ENCODE results near the gene KCTD2.
A peak's percentile ranks its signal among the peaks of the same experiment; 100 is the strongest.

The KCTD2 gene

DNA sequence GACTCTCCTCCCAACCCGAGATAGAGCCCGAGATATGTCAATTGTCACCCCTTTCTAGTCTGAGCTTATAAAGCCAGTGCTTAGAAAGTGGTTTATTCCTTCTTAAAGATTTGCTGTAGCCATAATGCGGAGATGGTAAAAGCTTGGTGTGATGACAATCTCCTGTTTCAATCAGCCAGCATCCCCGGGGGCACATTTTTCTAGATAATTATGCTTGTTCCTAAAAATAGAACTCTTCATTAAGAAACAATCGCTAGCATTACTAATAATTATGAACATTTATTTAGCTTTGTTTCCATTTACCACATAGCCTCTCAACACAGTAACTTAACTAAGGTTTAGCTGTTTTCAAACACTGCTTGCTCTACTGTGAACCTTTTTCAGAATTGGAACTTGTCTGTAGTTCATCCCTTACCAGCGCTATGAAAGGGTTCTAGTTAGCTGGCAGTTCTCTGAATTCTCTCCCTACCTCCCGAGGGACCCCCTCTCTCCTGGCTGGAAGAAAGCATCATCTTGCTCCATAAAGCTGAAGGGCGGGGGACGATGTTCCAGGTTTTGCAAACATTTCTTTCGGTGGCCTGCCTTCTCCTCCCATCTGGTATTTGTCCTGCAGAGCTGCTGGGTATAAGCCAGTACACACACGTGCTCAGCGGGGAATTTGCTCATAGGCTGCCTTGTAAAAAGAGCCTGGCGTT is 35.5 kb upstream of the KCTD2 start:
- Histone ChIP-seq H3K4me3 (peak overlapping the region; percentile 97), H3K27ac (peak overlapping the region; percentile 83 to 88)
- TF ChIP-seq, protein P1, sequence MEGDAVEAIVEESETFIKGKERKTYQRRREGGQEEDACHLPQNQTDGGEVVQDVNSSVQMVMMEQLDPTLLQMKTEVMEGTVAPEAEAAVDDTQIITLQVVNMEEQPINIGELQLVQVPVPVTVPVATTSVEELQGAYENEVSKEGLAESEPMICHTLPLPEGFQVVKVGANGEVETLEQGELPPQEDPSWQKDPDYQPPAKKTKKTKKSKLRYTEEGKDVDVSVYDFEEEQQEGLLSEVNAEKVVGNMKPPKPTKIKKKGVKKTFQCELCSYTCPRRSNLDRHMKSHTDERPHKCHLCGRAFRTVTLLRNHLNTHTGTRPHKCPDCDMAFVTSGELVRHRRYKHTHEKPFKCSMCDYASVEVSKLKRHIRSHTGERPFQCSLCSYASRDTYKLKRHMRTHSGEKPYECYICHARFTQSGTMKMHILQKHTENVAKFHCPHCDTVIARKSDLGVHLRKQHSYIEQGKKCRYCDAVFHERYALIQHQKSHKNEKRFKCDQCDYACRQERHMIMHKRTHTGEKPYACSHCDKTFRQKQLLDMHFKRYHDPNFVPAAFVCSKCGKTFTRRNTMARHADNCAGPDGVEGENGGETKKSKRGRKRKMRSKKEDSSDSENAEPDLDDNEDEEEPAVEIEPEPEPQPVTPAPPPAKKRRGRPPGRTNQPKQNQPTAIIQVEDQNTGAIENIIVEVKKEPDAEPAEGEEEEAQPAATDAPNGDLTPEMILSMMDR (IDR thresholded peaks at IDR 0.05): no peak
- no peak for DNase-seq (ENCODE audit: low spot score)

DNA sequence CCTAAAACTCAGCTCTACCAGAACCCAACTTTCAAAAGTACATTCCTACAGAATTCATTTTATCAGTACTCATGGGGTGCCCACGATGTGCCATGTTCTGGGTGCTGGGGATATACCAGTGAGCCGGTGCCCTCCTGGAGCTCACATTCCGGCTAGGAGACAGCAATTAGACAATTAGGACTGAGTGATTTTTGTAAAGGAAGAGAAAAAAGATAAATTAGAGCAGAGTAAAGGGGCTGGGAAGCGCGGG is 35.0 kb upstream of the KCTD2 start:
- TF ChIP-seq, protein P1 (IDR thresholded peaks at IDR 0.05): no peak
- DNase-seq (ENCODE audit: low spot score): no peak
- Histone ChIP-seq H3K27ac (peak overlapping the region; percentile 83 to 88), H3K4me3 (peak overlapping the region; percentile 97)

DNA sequence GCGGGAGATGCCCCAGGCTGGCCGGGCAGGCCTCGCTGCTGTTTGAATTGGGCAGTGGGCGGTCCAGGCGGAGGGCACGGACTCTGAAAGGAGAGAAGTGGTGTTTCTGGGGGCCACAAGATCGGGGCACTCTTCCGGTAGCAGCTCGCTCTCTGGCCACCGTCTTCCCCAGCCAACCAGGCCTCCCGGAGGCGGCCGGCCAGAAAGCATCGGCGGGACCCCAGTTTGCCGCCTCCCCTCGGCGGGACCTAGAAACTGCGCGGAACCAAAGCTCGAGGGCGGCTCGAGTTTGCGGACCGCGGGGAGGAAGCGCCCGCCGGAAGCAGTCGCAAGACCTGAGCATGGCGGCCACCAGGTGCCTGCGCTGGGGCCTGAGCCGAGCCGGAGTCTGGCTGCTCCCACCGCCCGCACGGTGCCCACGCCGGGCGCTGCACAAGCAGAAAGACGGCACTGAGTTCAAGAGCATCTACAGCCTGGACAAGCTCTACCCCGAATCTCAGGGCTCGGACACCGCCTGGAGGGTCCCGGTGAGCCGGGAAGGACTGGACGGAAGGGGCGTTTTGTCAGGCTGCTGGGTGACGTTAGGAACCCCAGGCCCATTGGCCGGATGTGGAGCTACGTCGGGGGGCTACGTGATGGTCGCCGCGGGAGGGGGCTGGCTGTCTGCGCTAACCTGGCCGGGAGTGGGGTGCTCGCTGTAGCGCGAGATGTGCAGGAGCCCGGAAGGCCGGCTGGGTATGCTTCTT is 34.5 kb upstream of the KCTD2 start, which contains the start of gene MRPL58:
MRPL58 (plus strand) TSS at position 325 of the 746 bp plus-strand sequence; CDS start at position 342, 17 bp downstream.
- Histone ChIP-seq H3K4me3 (peak within 1 kb of the TSS; percentile 97), H3K27ac (peak within 1 kb of the TSS; percentile 83 to 88)
- DNase-seq (ENCODE audit: low spot score): peak; percentile 89
- TF ChIP-seq, protein P1 (IDR thresholded peaks at IDR 0.05): peak; percentile 28

DNA sequence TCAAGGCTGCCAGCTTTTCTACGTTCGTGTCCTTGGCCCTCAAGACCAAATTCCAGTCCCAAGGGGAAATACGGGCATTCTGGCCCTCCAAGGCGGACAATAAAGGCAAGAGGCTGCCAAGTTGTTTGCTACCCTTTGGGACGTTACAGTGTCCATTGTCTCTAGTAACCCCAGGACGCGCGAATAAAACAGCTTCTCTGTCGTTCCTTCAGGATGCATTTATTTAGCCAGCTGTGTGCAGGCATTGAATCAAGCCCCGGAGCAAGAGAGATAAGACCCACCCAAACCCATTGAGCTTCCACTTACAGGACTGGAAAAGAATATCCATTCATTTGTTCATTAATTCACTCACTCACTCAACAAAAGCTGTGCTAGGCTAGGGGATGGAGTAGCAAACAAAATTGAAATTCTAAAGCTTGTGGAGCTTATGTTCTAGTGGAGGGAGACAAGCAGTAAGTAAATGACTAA is 33.9 kb upstream of the KCTD2 start:
- H3K27ac ChIP-seq: peak overlapping the region; percentile 83 to 88
- H3K4me3 ChIP-seq: peak overlapping the region; percentile 97
- TF ChIP-seq, protein P1 (IDR thresholded peaks at IDR 0.05): no peak
- no peak for DNase-seq (ENCODE audit: low spot score)

DNA sequence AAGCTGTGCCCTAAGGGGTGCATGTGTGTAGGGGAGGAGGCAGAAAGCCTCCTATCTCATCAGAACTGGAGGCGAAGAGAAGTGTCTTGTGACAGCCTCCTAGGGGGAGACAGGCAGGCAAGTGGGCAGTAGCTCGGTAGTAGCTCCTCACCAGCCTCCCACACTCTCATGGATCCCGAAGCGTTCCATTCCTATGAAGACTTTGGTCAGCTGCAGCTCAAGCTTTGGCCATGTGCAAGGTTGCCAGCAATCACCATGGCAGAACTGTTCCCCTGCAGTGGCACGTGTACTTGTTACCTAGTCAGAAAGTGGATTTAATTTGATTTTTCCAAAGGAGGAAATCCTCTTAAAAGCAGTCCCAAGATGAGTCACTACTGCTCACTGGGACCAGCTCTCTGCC is 27.9 kb upstream of the KCTD2 start:
- no peak overlapping the region for H3K27ac ChIP-seq
- TF ChIP-seq, protein P1 (IDR thresholded peaks at IDR 0.05): no peak
- no peak for DNase-seq (ENCODE audit: low spot score)
- no peak overlapping the region for H3K4me3 ChIP-seq

DNA sequence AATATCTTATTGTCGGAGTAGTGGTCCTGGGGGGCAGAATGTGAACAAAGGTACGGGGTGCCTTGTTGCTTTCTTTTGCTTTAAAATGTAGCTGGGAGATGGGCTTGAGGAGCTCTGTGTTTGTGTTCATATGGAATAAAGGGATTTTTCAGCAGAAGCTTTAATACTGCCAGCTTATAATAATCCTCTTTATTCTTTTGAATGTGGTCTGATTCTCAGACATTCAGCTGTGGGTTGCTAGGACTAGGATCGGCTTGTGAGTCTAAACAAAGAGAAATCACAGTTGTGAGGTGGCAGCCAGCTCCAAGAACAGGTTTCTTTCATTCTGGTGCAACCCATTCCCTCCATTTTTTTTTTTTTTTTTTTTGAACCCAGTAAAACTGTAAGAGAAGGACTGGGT is 27.3 kb upstream of the KCTD2 start:
- H3K4me3 ChIP-seq: no peak overlapping the region
- DNase-seq (ENCODE audit: low spot score): no peak
- TF ChIP-seq, protein P1 (IDR thresholded peaks at IDR 0.05): no peak
- H3K27ac ChIP-seq: no peak overlapping the region

Data from coronary artery (tissue), 2 donors.